Activated T-helper 1 cell treated with Interleukin-2 at 50 U/mL for 16 hours (primary cell): ENCODE data around the gene DPM3.

ENCODE experiments used
- DNase-seq: peaks from one replicate; pipeline ENCODE4 v3.0.0-alpha.2; 2020; ENCODE audit warnings: low read depth

DPM3 gene

DNA sequence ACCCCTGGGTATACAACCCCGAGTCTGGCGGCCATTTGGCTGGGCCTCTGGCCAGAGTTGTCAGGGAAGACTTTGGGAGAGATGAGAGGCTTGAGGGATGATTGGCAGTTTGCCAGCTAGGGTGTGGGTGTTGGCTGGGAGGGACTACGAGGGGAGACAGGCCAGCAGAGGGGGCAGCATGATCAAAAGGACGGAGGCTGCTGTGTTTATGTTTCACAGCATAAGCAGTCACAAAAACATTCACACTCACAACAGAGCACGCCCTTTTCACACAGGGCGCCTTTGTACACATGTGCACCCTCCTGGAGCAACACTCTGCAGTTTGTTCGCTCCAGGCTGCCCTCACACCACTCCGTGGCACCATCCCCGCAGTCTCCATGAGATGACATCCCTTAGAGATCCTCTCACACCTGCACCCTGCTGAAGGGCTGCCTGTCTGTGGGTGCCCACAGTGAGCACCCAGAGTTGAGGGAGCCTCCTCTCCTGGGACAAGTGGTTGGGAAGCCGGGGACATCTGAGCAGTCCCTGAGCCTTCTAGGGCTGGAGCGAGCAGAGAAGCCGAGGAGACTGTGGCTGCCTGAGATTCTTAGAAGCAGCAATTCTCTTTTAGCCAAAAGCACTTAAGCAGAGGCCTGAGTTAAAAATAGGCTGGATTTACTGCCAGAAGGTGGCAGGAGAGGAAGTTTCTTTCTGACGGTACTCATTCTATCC, 46.3 kb downstream of the DPM3 start:
- DNase-seq: no peak

DNA sequence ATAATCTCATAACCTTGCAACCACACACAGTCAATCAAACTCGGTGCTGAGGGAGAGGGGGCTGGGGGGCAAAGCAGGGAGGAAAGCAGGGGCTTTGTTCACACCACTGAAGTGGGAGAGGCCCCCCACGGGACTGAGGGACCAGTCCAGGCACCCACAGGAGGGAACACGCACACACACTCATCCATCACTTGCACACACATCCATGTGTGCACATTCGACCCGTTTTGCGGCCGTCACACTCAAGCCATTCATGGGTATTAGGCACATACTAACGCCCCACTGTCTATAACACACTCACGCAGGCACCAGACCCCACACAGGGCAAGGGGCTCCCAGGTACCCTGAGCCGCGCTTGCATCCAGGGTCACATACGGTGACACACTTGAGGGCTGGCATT, 47.7 kb downstream of the DPM3 start:
- no peak for DNase-seq

DNA sequence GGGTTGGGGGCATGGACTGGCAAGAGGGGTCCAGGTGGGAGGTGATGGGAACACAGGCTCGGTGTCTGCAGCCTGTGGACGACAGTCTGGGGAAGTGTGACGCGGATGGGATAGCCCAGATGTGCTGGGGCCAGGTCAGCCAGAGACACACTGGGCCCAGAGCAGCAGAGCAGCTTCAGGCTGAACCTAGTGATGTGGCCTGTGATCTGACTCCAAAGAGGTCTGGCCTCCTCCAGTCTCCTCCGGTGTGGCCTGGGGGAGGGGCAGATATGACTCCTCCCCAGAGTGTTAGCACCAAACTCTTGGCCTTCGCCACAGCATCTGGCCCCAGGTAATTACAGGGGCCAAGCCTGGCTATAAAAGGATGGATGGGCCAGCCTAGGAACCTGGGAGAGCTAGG, 48.2 kb downstream of the DPM3 start:
- DNase-seq: no peak

DNA sequence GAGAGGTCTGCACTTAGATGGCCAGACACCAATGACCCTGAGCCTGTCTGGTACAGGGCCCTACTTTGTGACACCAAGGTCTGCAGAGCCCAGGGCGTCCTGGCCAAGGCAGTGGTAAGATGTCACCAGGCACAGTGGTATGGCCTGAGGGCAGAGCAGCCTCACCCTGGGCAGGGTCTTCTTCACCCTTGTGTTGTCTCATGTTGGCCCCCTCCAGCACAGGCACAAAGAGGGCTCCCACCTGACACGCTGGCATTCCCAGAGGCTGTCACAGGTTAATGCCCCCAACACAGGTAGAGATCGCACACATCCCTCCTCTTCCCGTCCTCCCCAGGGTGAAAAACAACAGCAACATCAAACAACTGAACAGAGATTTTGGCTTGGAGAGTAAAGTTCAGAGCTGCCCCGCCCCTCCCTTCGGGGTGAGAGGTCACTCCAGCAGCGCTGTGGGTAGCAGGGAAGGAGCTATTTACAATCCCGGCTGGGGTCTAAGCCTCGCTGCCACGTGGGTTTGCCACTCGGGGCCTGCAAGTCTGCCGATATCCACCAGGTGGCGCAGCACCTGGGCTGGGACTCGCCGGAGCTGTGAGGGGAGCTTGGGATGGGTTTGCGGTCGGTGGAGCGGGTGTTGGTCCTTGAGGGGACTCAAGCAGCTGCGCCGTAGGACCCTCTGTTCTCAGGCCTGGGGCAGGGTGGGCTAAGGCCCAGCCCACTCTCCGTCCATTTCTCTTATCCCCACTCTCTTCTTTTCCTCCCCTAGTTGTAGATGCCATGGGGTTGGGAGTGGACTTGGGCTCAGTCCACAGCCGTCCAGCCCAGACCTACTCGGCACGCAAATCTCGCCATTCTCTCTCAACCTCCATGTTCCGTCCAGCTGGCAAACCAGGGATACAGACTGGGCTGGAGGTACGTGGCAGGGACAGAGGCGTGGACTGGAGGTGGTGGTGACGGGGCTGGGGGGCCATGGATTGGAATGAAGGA, 49.0 kb downstream of the DPM3 start:
- DNase-seq: peak; percentile 69
